Cardiac muscle cell (in vitro differentiated cells and primary cell): ENCODE results near the gene AKT1. TPM values are rescaled to one million over a fixed set of nuclear protein-coding genes. Genes with fewer than 3 reads are reported as not detected.

ENCODE experiments used
- DNase-seq, 2 donors: peaks; one replicate each; pipeline versions ENCODE4 v3.0.0 to v3.0.0-alpha.2; 2010 to 2017; ENCODE audit warnings: low read depth in 1 of 2, low spot score in 1 of 2
- H3K27ac ChIP-seq: fragments of 200-600 bp; sonication (generic); 2 replicates; pipeline ENCODE4 v1.5.1; 2016
- H3K27me3 ChIP-seq: fragments of 200-600 bp; sonication (generic); 2 replicates; pipeline ENCODE4 v1.6.0; 2016; ENCODE audit warnings: control low read depth
- H3K36me3 ChIP-seq: fragments of 200-600 bp; sonication (generic); 2 replicates; pipeline ENCODE4 v1.5.1; 2016; ENCODE audit warnings: control low read depth
- H3K4me1 ChIP-seq: fragments of 200-600 bp; sonication (generic); 2 replicates; pipeline ENCODE4 v1.8.1; 2017; ENCODE audit warnings: low read depth, mild to moderate bottlenecking, mixed run types
- H3K4me3 ChIP-seq: fragments of 200-600 bp; sonication (generic); 2 replicates; pipeline ENCODE4 v1.5.1; 2016; ENCODE audit warnings: mild to moderate bottlenecking
- H3K9me3 ChIP-seq: fragments of 200-600 bp; sonication (generic); 2 replicates; pipeline ENCODE4 v1.5.1; 2017; ENCODE audit warnings: low read depth, mild to moderate bottlenecking, control low read depth
- CTCF ChIP-seq: IDR thresholded peaks from 2 replicates; pipeline ENCODE4 v1.5.1; 2012; ENCODE audit warnings: low read depth, mild to moderate bottlenecking, low read length
- polyA plus RNA-seq: library from polyadenylated mRNA; unstranded; fragments of >200 nt; fragmentation: Nextera tagmentation; extraction: Ambion mirVana; gene quantifications from 2 replicates; pipeline ENCODE4 v1.2.1, GENCODE V29; 2016
- total RNA-seq: library from RNA; depleted of rRNA; stranded (reverse); fragments of >200 nt; gene quantifications from 2 replicates; pipeline ENCODE4 v1.2.3, GENCODE V29; 2016

The AKT1 gene
- total and polyA plus RNA-seq, 2 experiments from 2014 or later = 173 to 242 TPM

DNA sequence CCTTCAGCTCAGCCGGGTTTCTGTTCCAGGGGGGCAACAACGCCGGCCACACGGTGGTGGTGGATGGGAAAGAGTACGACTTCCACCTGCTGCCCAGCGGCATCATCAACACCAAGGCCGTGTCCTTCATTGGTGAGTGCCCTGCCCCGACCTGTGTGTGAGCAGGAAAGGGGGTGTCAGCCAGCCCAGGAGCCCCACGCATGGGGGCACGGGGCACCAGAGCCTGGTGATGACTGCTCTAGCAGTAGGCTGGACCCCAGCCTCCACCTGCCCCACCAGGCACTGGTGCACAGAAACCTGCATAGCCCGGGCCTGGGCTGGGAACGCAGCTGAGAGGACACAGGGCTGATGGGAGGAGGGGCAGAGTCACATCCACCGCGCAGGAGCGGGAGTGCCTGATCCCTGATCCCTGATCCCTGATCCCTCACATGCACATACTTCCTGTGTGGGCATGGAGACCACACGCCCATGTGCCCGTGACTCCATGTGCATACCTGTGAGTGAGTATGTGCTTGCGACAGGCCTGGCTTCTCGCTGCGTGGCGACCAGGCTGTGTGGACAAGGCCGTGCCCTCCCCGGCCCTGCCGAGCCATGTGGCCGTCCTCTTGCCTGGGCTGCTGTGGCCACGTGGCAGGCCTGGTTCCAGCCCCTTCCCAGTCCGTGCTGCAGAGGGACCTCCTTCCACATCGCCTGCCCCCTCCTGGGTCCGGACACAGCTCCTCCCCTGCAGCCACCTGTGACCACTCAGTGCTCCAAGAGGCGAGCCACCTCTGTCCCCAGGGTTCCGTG, 60.4 kb downstream of the AKT1 start:
- DNase-seq = no peak
- no peaks in the 10 kb centered on the region for H3K27me3 ChIP-seq
- no peaks in the 10 kb centered on the region for H3K36me3 ChIP-seq
- H3K4me1 ChIP-seq = no peaks in the 10 kb centered on the region
- no peak overlapping the region for H3K4me3 ChIP-seq
- H3K27ac ChIP-seq = no peak overlapping the region
- H3K9me3 ChIP-seq = no peaks in the 10 kb centered on the region
- no peak for TF ChIP-seq CTCF

- Histone ChIP-seq H3K27me3 (no peaks in the 10 kb centered on the region), H3K9me3 (no peaks in the 10 kb centered on the region), H3K36me3 (no peaks in the 10 kb centered on the region), H3K27ac (no peak overlapping the region), H3K4me3 (no peak overlapping the region), H3K4me1 (no peaks in the 10 kb centered on the region)
- no peak for DNase-seq
- no peak for TF ChIP-seq CTCF
Observed at GRCh38 chr14:104734601-104734990, 61.0 kb downstream of the AKT1 start.

DNA sequence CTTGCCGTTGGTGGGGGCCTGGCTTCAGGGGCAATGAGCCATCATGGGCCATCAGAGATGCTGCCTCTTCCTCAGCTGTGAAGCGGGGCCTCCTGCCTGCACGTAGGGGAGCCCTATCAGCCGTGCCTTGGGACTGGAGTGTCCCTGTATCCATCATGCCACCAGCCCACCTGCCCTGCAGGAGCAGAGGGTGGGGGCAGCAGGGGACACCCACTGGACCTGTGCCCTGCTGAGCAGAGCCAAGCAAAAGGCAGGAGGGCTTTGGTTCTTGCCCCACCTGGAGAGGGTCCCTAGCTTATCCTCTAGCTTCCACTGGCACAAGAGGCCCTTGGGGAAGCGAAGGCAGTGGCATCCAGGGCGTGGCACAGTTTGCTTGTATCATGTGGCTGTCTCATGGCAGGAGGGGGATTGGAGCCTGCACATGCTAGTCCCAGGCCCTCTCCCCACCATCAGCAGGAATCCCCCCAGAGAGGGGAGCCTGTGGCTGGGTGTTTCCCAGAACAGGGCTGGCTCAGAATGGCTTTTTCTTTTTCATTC, 61.4 kb downstream of the AKT1 start:
- H3K4me1 ChIP-seq = no peaks in the 10 kb centered on the region
- H3K36me3 ChIP-seq = no peaks in the 10 kb centered on the region
- no peaks in the 10 kb centered on the region for H3K27me3 ChIP-seq
- no peaks in the 10 kb centered on the region for H3K9me3 ChIP-seq
- H3K4me3 ChIP-seq = no peak overlapping the region
- no peak for DNase-seq
- TF ChIP-seq CTCF = no peak
- no peak overlapping the region for H3K27ac ChIP-seq

DNA sequence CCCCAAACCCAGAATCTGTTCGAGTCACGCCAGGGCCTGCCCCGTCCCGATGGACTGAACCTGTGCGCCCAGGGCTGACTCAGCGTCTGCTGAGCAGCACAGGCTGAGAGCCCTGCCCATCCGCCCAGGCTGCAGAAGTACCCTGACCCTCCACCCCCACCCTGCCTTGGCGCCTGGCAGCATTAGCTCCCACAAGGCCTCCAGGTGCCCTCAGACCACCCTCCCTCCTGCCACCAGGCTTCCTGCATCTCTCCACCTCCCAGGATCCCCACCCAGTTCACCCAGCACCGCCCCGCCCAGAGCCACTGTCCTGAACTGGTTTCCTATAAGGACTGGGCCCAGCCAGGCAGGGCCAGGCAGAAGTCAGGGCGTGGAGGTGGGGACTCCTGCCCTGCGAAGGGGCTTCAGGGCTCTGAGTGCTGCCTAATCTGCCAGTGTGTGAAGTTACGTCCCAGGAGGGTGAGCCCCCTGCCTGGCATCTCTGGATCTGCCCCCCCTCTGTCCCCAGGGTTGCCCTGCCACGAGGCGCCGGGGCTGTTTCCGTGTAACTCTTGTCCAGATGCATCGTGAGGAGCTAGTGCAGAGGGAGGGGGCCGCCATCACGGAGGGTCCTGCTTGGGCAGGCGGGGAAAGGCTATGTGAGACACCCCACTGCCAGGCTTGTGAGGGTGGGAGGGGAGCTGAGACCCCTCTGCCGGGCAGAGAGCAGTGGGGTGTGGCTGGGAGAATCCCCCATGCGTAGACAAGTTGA, 62.4 kb downstream of the AKT1 start:
- Histone ChIP-seq H3K27ac (no peak overlapping the region), H3K4me1 (no peaks in the 10 kb centered on the region), H3K27me3 (no peaks in the 10 kb centered on the region), H3K9me3 (no peaks in the 10 kb centered on the region), H3K36me3 (no peaks in the 10 kb centered on the region), H3K4me3 (no peak overlapping the region)
- TF ChIP-seq CTCF = no peak
- no peak for DNase-seq

DNA sequence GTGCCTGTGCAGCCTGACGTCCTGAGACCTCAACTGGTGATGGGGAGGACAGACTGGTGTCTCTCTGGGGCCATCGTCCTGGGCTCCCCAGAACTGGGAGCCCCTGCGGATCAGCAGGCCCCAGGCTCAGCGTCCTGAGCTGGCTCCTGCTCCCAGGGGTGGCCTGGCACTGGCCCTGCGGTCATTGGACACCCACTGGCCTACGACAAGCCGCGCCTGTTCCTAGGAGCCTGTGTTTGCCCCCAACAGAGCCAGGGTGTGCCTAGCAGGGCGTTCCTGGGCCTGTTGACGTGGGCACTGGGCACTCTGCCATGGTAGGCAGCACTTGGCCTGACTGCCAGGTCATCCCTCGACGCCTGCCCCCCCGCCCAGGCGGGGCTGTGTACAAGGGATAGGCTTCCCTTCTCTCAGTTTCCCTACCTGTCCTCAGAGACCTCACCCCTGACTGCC, 63.2 kb downstream of the AKT1 start:
- Histone ChIP-seq H3K27ac (no peak overlapping the region), H3K4me1 (no peaks in the 10 kb centered on the region), H3K9me3 (no peaks in the 10 kb centered on the region), H3K27me3 (no peaks in the 10 kb centered on the region), H3K4me3 (no peak overlapping the region), H3K36me3 (no peaks in the 10 kb centered on the region)
- DNase-seq = no peak
- no peak for TF ChIP-seq CTCF
